ENCODE data around the gene GRB10. TPM values are rescaled to one million over a fixed set of nuclear protein-coding genes. Genes with fewer than 3 reads are reported as not detected.

The GRB10 gene
- total RNA-seq, 4 donors from 2014 or later: 3.5 to 35.1 (median 9.2) TPM

- DNase-seq: no peak
- WGBS, 2 donors: 70 to 76% methylated on average over 10 to 11 of the region's 11 CpGs
- Histone ChIP-seq H3K9me3 (no peaks in the 10 kb centered on the region), H3K36me3 (no peaks in the 10 kb centered on the region), H3K4me1 (peaks cover 0 to under 1% (median 0%) of the 10 kb centered on the region in 3 donors), H3K27ac (no peak overlapping the region), H3K27me3 (peaks cover 0 to 4% (median 0%) of the 10 kb centered on the region in 4 donors), H3K4me3 (no peak overlapping the region)
- intact Hi-C loops (cut with DNase I): no loop called here
- no peak for TF ChIP-seq CTCF (IDR thresholded peaks at IDR 0.05)
- TF ChIP-seq POLR2A (IDR thresholded peaks at IDR 0.05): no peak
These were observed 38.8 kb upstream of the GRB10 start for GRCh38 chr7:50821457-50822008.

GRCh38 chr7:50818324-50818723 lies 35.6 kb upstream of the GRB10 start:
- intact Hi-C loops (cut with DNase I): no loop called here
- Histone ChIP-seq H3K4me3 (no peak overlapping the region), H3K9me3 (no peaks in the 10 kb centered on the region), H3K27me3 (peaks cover 0 to 4% (median 0%) of the 10 kb centered on the region in 4 donors), H3K27ac (no peak overlapping the region), H3K36me3 (no peaks in the 10 kb centered on the region), H3K4me1 (no peaks in the 10 kb centered on the region)
- no peak for DNase-seq
- no peak for TF ChIP-seq CTCF (IDR thresholded peaks at IDR 0.05)
- TF ChIP-seq POLR2A (IDR thresholded peaks at IDR 0.05): no peak
- WGBS, 2 donors: 44 to 46% methylated on average over 6 of the region's 6 CpGs

- peaks cover 0 to 7% (median 0%) of the 10 kb centered on the region in 3 donors for H3K4me1 ChIP-seq
- intact Hi-C loops (cut with DNase I): no loop called here
- H3K9me3 ChIP-seq: no peaks in the 10 kb centered on the region
- H3K27me3 ChIP-seq: peaks cover 0 to 4% (median 0%) of the 10 kb centered on the region in 4 donors
- TF ChIP-seq POLR2A (IDR thresholded peaks at IDR 0.05) (no peak), CTCF (IDR thresholded peaks at IDR 0.05) (no peak)
- H3K27ac ChIP-seq: no peak overlapping the region
- no peak for DNase-seq
- 38 to 42% methylated on average over 1 of the region's 1 CpG for WGBS, 2 donors
- H3K4me3 ChIP-seq: no peak overlapping the region
- no peaks in the 10 kb centered on the region for H3K36me3 ChIP-seq
These were observed 34.9 kb upstream of the GRB10 start for GRCh38 chr7:50817561-50817960.

DNA sequence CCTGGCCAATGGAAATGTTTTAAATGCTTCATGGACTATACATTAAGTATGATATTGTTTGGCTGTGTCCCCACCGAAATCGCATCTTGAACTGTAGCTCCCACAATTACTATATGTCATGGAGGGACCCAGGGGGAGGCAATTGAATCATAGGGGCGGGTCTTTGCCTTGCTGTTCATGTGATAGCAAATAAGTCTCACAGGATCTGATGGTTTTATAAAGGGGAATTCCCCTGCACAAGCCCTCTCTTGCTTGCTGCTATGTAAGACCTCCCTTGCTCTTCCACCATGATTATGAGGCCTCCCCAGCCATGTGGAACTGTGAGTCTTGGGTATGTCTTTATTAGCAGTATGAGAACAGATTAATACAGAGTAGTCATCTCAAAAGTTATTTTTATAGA lies 32.4 kb upstream of the GRB10 start:
- Histone ChIP-seq H3K36me3 (no peaks in the 10 kb centered on the region), H3K27me3 (peaks cover 0 to 12% (median 0%) of the 10 kb centered on the region in 4 donors), H3K4me3 (no peak overlapping the region), H3K9me3 (no peaks in the 10 kb centered on the region), H3K27ac (no peak overlapping the region), H3K4me1 (peaks cover 0 to 15% (median 0%) of the 10 kb centered on the region in 3 donors)
- no peak for DNase-seq
- 85 to 88% methylated on average over 3 of the region's 3 CpGs for WGBS, 2 donors
- intact Hi-C loops (cut with DNase I): no loop called here
- TF ChIP-seq POLR2A (IDR thresholded peaks at IDR 0.05): no peak
- no peak for TF ChIP-seq CTCF (IDR thresholded peaks at IDR 0.05)

DNA sequence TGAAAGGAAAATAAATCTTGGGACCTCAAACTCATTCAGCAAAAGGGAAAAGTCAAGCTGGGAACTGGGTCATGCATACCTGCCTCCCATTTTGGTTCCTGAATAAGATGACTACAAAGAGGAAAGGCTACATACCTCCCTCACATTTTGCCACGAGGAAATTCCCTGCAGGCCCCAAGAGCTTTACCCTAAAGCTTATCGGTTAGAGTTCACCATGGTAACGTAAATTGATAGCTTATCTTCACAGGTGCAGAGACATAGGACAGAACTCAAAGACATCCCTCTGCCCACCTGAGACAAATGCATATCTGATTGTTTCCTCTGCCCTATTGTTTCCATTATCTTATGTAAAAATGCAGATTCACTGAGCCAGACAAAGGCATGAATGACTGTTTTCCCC lies 31.5 kb upstream of the GRB10 start:
- Histone ChIP-seq H3K4me1 (peaks cover 0 to 21% (median 0%) of the 10 kb centered on the region in 3 donors), H3K27ac (no peak overlapping the region), H3K36me3 (no peaks in the 10 kb centered on the region), H3K9me3 (no peaks in the 10 kb centered on the region), H3K27me3 (peaks cover 0 to 20% (median 0%) of the 10 kb centered on the region in 4 donors), H3K4me3 (no peak overlapping the region)
- intact Hi-C loops (cut with DNase I): no loop called here
- no peak for TF ChIP-seq CTCF (IDR thresholded peaks at IDR 0.05)
- TF ChIP-seq POLR2A (IDR thresholded peaks at IDR 0.05): no peak
- DNase-seq: no peak
- WGBS, 2 donors: 61 to 79% methylated on average over 3 of the region's 3 CpGs
